ENCODE data around the gene CX3CR1.

Gene CX3CR1

GRCh38 chr3:39291903-39292329 lies 12.1 kb upstream of the CX3CR1 start:
- peak; percentile 58 to 64 for DNase-seq (ENCODE audit: low read depth in 2 of 2)

DNA sequence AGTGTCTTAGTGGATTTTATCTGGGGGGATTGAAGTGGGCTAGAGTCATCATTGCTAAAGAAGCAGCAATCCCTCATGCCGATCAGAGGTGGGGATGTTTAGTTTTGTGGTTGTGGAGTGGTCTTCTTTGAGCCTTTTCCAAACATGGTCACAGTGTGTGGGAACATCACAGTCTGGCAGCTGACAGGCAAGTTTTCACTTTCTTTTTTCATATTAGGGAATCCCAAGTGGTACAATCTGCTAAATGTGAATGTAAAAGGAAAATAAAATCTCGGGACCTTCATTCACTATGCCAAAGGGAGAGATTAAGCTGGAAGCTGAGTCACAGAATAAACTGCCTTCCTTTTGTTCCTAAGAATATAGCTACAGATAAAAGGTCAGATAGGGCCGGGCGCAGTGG lies 10.4 kb upstream of the CX3CR1 start:
- DNase-seq (ENCODE audit: low read depth in 2 of 2), result no peak

GRCh38 chr3:39289107-39289506 lies 9.3 kb upstream of the CX3CR1 start:
- DNase-seq (ENCODE audit: low read depth in 2 of 2), result no peak

- DNase-seq (ENCODE audit: low read depth in 2 of 2), result peak; percentile 67 to 74
Observed at GRCh38 chr3:39288300-39288808, 8.5 kb upstream of the CX3CR1 start.

- no peak for DNase-seq (ENCODE audit: low read depth in 2 of 2)
Observed at GRCh38 chr3:39287216-39288164, 7.7 kb upstream of the CX3CR1 start.

DNA sequence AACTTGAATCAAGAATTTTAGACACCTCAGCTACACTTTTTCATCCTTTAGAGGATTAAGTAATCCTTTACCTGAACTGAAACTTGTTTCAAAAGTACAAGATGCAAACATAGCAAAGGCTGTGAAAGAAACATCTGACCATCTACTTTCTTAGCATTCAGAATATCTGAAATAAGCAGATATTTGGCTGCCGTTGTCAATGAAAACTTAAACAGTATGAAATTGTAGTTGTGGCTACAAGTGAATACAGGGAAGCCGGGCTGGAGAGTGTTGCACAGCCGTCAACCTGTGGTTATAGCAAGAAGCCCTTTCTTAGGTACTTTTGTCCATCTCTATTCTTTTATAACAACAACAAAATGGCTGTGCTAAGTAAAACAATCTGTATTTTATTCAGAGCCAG lies 6.9 kb upstream of the CX3CR1 start:
- no peak for DNase-seq (ENCODE audit: low read depth in 2 of 2)

DNA sequence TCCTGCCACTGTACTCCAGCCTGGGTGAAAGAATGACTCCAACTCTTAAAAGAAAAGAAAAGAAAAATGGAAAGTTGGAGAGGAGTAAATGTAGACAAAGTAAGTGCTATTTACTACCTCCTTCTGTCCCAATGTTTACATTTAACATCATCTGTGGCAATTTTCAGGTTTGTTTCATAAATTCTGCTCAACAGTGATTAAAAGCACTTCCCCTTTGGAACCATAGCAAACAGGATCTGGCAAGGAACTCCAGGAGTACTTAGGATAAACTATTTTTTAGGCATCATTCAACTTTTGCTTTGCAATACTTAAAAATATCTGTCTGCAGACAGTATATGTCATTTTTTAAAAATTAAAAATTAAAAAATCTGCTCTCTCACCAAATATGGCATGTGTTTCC lies 5.5 kb upstream of the CX3CR1 start:
- DNase-seq (ENCODE audit: low read depth in 2 of 2), result no peak

DNA sequence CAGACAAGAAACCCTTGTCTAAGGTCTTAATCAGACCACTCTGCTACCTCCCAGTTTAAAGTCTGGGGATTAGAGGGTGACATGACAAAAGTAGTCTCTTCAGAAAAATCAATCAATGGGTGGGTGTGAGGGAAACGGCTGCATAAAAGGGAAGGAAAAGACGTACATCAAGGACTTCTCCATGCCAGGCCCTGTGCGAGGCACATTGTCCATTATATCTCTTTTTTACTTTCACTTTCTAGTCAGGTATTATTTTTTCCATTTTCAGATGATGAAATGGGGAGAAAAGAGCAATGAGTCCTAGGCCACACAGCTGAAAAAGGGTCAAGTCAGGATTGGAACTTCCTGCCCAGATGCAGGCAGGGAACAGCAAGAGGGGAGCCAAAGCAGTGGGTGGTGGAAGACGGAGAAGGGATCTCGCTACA lies 4.6 kb upstream of the CX3CR1 start:
- DNase-seq (ENCODE audit: low read depth in 2 of 2), result no peak

DNA sequence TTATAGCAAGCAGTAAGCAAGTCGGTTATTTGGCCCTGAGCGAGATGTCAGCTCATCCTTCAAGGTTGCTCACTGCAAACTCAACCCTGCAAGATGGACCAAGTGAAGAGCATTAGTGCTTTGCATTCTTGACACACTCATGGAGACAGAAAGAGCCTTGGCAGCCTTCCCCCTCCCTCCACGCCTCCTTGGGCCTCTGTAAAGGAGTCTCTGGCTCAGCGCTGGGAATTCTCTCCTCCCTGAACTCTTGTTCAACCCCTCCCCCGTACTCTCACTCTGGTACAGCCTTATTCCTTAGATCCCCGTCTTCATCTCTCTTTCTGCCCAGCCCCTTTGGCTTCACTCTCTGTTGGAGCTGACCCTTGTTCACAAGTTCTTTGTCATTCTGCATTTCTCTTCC lies 2.2 kb upstream of the CX3CR1 start:
- no peak for DNase-seq (ENCODE audit: low read depth in 2 of 2)

DNA sequence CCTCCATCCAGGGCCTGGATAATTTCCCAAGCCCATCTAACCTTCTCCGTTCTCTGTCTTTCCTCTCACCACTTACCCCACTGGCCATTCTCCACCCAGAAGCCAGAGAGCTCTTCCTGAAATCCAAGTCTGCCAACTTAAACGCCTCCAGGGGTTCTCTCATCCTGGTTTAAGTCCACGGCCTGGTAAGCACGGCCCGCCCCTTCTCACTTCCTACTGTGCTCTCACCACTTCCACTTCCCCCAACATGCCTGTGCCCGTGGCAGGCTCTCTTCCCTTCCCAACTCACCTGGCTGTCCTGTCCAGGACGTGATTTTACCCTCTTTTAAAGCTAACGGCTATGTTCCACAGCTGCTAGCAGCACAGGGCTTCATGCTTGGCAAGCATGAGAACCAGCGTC lies 1.7 kb upstream of the CX3CR1 start:
- no peak for DNase-seq (ENCODE audit: low read depth in 2 of 2)

DNA sequence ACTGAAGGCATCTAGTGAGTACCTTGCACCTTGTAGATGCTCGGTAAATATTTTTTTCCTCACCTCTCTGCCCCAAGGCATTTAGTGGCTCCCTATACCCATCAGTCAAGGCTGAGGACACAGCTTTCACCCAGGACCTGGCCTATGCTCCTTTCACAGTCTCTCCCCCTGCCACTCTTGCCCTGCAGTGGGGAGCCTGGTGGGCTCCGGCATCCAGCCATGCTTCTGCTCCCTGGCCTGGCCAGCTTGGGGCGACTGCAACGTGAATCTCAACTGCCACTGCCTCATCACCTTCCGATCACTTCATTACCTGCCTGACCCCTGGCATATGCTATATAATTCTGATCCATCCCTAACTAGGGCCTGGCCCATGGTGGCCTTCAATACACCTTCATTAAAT lies 735 bp upstream of the CX3CR1 start:
- no peak for DNase-seq (ENCODE audit: low read depth in 2 of 2)

DNA sequence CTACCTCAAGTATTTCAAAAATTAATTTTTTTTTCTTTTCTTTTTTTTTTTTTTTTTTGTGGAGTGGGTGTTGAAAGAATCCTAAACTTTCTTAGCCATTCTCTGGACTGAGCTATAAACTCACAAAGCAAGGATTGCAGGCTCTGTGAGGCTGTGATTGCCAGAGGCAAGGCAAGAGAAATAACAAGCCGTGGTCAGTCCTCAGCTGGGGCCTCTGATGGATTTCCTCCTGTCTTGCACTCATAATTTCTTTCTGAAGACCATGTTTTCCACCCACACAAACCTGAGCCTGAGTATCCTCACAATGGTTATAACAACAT lies 1.3 kb downstream of the CX3CR1 start:
- no peak for DNase-seq (ENCODE audit: low read depth in 2 of 2)

DNA sequence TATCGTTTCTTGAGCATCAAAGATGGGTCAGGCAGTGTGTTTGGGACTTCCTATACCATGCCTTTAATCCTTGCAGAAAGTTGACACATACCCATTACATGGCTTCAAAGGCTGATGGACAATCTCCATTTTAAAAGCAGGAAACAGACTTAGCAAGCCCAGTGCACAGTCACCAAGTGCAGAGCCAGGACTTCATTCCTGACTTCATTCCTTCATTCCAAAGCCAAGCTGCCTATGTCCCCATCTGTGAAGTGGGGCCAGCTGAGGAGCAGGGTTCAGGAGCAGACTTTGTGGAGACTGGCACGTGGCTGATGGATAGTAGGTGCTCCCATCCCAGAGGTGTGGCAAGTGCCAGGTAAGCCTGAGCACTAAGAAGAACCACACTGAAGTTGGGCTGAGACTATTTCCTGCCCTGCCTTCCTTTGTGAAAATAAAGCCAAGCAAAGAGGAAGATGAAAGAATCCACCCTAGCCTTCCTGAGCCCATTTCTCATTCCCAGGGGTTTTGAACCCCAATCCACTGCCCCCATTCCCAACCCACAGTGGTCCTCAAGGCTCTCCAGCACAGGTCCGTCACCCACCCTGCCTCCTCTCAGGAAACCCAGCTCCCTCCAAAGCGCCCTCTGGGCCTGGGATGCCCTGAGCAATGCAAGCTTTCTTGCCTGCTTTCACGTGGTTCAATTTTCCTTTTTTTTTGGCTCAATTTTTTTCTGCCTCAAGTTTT lies 1.8 kb downstream of the CX3CR1 start:
- no peak for DNase-seq (ENCODE audit: low read depth in 2 of 2)

GRCh38 chr3:39276746-39277145 lies 3.1 kb downstream of the CX3CR1 start:
- DNase-seq (ENCODE audit: low read depth in 2 of 2), result no peak

DNA sequence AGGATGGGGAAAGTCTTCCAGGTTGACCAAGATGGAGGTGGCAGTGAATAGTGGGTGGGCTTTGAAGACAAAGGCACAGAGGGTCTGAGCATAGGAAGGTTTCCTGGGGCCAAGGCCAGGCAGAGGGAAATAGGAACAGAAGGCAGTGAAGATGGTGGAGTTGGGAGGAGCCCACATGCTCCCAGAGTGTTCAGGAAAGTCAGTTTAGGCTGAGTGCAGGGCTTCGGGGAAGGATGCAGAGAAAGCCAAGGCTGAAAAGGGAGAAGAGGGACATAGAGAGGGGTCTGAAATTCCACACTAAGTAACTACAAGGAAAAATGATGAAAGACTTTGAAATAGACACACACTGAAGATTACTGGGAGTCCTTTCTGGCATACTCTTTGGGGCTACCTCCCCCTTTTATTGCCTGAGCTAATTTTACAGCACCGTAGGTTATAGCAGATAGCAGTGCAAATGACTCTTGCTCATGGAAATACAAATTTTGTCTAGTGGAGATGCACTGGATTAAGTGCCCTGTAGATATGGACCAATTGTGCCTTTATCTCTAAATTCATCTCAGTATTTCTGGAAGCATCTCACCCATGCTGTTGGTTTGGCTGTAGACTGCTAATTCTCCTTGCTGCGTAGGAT lies 3.8 kb downstream of the CX3CR1 start:
- DNase-seq (ENCODE audit: low read depth in 2 of 2), result no peak

DNA sequence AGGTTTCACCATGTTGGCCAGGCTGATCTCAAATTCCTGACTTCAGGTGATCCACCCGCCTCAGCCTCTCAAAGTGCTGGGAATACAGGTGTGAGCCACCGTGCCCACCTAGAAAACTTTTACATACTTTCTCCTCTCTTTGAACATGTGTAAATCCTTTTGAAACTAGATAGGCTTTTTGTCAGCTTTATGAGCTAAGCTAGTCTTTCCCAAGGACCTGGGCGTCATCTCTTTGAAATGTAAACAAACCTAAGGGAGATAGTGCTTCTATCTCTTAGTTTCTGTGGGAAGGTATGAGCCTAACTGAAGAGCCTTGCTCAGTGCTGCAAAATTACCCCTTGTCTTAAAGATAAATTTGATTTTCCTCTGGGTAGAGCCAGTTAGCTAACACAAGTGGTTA lies 4.8 kb downstream of the CX3CR1 start:
- DNase-seq (ENCODE audit: low read depth in 2 of 2), result no peak

- DNase-seq (ENCODE audit: low read depth in 2 of 2), result no peak
Observed at GRCh38 chr3:39273119-39273518, 6.7 kb downstream of the CX3CR1 start.

- no peak for DNase-seq (ENCODE audit: low read depth in 2 of 2)
Observed at GRCh38 chr3:39272191-39272590, 7.6 kb downstream of the CX3CR1 start.

GRCh38 chr3:39271363-39271914 lies 8.4 kb downstream of the CX3CR1 start:
- DNase-seq (ENCODE audit: low read depth in 2 of 2), result no peak

GRCh38 chr3:39269528-39269927 lies 10.3 kb downstream of the CX3CR1 start:
- DNase-seq (ENCODE audit: low read depth in 2 of 2), result no peak

GRCh38 chr3:39268549-39268900 lies 11.3 kb downstream of the CX3CR1 start:
- DNase-seq (ENCODE audit: low read depth in 2 of 2), result no peak
